Measurements from ENCODE around the gene SGMS2. TPM values are rescaled to one million over a fixed set of nuclear protein-coding genes. Genes with fewer than 3 reads are reported as not detected.

Gene SGMS2
- total RNA-seq, 1 experiment from 2014 or later: 0.72 TPM

DNA sequence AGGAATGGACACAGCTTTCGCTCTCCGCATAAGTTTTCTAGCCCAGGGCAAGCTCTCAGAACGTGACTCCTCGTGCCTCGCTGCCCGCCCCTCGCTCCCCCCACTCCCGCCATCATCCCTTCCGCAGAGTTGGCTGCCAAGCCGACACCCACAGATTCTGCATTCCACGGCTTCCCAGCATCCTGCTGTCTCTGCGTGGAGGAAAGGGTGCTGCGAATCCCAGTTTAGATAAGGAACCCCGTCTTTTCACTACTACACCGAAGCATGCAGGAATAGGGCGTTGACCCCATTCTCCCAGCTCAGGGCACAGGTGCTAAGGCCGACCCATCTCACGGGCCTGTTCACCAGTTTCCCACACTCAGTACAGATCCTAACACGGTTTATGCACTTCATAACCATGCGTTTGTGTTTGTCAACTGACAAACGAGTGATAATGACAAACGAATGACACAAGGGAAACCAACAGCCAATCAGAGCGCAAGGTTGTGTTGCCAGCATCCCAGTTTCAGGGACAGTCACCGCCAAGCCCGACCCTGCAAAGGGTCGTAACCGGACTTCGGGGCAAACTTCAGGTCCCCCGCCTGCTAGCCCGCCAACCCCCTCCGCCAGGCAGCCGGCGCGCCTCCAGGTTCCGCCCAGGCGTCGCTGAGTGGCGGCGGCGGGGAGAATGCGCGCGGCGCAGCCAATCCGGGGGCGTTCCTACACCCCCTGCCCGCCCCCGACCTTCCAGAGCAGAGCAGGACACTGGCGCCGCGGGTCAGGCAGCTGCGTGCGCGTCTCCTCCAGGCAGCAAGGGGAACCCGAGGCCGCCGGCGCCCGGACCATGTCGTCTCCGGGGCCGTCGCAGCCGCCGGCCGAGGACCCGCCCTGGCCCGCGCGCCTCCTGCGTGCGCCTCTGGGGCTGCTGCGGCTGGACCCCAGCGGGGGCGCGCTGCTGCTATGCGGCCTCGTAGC, 106.4 kb downstream of the SGMS2 start, which contains the start of gene CYP2U1 (continued):
- TF ChIP-seq, protein P1, sequence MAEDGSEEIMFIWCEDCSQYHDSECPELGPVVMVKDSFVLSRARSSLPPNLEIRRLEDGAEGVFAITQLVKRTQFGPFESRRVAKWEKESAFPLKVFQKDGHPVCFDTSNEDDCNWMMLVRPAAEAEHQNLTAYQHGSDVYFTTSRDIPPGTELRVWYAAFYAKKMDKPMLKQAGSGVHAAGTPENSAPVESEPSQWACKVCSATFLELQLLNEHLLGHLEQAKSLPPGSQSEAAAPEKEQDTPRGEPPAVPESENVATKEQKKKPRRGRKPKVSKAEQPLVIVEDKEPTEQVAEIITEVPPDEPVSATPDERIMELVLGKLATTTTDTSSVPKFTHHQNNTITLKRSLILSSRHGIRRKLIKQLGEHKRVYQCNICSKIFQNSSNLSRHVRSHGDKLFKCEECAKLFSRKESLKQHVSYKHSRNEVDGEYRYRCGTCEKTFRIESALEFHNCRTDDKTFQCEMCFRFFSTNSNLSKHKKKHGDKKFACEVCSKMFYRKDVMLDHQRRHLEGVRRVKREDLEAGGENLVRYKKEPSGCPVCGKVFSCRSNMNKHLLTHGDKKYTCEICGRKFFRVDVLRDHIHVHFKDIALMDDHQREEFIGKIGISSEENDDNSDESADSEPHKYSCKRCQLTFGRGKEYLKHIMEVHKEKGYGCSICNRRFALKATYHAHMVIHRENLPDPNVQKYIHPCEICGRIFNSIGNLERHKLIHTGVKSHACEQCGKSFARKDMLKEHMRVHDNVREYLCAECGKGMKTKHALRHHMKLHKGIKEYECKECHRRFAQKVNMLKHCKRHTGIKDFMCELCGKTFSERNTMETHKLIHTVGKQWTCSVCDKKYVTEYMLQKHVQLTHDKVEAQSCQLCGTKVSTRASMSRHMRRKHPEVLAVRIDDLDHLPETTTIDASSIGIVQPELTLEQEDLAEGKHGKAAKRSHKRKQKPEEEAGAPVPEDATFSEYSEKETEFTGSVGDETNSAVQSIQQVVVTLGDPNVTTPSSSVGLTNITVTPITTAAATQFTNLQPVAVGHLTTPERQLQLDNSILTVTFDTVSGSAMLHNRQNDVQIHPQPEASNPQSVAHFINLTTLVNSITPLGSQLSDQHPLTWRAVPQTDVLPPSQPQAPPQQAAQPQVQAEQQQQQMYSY (CRISPR knock-in tag; IDR thresholded peaks at IDR 0.05): no peak; the same call in 1 of the 2 replicates
- no peak for TF ChIP-seq ZNF396 (CRISPR knock-in tag; IDR thresholded peaks at IDR 0.05; ENCODE audit: borderline replicate concordance)
- peak; percentile 15; the same call in 1 of the 2 replicates for TF ChIP-seq TEAD1 (CRISPR knock-in tag; IDR thresholded peaks at IDR 0.05)
- TF ChIP-seq SOX15 (CRISPR knock-in tag; IDR thresholded peaks at IDR 0.05): no peak
- 0 out of 2 replicates have a peak, but pooled peaks have one; percentile 50 for TF ChIP-seq IRF2 (CRISPR knock-in tag; IDR thresholded peaks at IDR 0.05; ENCODE audit: borderline replicate concordance, low read depth)
- TF ChIP-seq SMAD3 (CRISPR knock-in tag; IDR thresholded peaks at IDR 0.05; ENCODE audit: borderline replicate concordance): 0 out of 2 replicates have a peak, but pooled peaks have one; percentile 41
- peak; percentile 32; the same call in 1 of the 2 replicates for TF ChIP-seq GABPB1 (CRISPR knock-in tag; IDR thresholded peaks at IDR 0.05)
- TF ChIP-seq ZNF416 (CRISPR knock-in tag; IDR thresholded peaks at IDR 0.05): no peak
- TF ChIP-seq ATF2 (CRISPR knock-in tag; IDR thresholded peaks at IDR 0.05; ENCODE audit: borderline replicate concordance, low read depth): no peak
- TF ChIP-seq ATF3 (CRISPR knock-in tag; conservative IDR thresholded peaks at IDR 0.05): no peak
- TF ChIP-seq, protein P2, sequence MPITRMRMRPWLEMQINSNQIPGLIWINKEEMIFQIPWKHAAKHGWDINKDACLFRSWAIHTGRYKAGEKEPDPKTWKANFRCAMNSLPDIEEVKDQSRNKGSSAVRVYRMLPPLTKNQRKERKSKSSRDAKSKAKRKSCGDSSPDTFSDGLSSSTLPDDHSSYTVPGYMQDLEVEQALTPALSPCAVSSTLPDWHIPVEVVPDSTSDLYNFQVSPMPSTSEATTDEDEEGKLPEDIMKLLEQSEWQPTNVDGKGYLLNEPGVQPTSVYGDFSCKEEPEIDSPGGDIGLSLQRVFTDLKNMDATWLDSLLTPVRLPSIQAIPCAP (CRISPR knock-in tag; IDR thresholded peaks at IDR 0.05): 0 out of 2 replicates have a peak, but pooled peaks have one; percentile 5
- peak; percentile 84 for TF ChIP-seq FOXK1 (CRISPR knock-in tag; IDR thresholded peaks at IDR 0.05)
- TF ChIP-seq FOXP1 (CRISPR knock-in tag; IDR thresholded peaks at IDR 0.05; ENCODE audit: borderline replicate concordance): no peak; the same call in 1 of the 2 replicates
- TF ChIP-seq HMGA2 (CRISPR knock-in tag; IDR thresholded peaks at IDR 0.05): no peak
- TF ChIP-seq, protein P3, sequence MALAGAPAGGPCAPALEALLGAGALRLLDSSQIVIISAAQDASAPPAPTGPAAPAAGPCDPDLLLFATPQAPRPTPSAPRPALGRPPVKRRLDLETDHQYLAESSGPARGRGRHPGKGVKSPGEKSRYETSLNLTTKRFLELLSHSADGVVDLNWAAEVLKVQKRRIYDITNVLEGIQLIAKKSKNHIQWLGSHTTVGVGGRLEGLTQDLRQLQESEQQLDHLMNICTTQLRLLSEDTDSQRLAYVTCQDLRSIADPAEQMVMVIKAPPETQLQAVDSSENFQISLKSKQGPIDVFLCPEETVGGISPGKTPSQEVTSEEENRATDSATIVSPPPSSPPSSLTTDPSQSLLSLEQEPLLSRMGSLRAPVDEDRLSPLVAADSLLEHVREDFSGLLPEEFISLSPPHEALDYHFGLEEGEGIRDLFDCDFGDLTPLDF (CRISPR knock-in tag; IDR thresholded peaks at IDR 0.05): peak; percentile 46; the same call in 1 of the 2 replicates
- TF ChIP-seq, protein P4, sequence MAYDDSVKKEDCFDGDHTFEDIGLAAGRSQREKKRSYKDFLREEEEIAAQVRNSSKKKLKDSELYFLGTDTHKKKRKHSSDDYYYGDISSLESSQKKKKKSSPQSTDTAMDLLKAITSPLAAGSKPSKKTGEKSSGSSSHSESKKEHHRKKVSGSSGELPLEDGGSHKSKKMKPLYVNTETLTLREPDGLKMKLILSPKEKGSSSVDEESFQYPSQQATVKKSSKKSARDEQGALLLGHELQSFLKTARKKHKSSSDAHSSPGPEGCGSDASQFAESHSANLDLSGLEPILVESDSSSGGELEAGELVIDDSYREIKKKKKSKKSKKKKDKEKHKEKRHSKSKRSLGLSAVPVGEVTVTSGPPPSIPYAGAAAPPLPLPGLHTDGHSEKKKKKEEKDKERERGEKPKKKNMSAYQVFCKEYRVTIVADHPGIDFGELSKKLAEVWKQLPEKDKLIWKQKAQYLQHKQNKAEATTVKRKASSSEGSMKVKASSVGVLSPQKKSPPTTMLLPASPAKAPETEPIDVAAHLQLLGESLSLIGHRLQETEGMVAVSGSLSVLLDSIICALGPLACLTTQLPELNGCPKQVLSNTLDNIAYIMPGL (CRISPR knock-in tag; IDR thresholded peaks at IDR 0.05): no peak
